Measurements from ENCODE around the gene AEBP1.

Gene AEBP1

GRCh38 chr7:44142028-44142427 is 37.9 kb downstream of the AEBP1 start:
- TF ChIP-seq CTCF (IDR thresholded peaks at IDR 0.05; ENCODE audit: extremely low read depth, insufficient read depth, missing control alignments) = no peak
- in situ Hi-C loops (cut with MboI; ENCODE audit: low pct_unique_long_range_greater_than_20kb, low sequenced_read_pairs, unreplicated experiment) = no loop called here
- no peak for DNase-seq (ENCODE audit: low spot score)

GRCh38 chr7:44143646-44144250 is 39.6 kb downstream of the AEBP1 start:
- DNase-seq (ENCODE audit: low spot score) = no peak
- no peak for TF ChIP-seq CTCF (IDR thresholded peaks at IDR 0.05; ENCODE audit: extremely low read depth, insufficient read depth, missing control alignments)
- in situ Hi-C loops (cut with MboI; ENCODE audit: low pct_unique_long_range_greater_than_20kb, low sequenced_read_pairs, unreplicated experiment) = no loop called here

DNA sequence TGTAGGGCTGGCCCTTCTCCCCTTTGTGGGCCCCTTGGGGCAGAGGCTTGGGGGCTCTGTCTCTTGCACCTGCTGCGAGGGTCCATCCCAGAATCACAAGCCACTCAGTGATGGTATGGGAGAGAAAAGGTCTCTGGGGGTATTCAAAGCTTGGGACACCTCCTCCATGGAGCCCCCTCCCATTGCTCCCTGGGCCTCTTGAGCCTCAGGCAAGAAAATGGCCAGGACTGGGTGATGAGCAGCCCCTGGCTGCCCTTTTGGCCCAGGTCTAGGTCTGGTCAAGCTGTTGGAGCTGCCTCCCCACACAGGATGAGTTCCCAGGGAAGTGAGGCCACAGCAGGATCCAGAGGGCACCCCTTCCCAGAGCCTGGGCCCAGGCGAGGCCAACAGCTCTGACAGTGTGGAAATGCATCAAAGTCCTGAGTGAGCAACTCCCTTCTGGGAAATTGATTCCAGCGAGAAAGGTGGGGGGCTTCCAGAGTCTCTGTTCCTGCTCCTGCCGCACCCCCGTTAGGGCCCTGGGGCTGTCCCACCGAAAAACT is 40.4 kb downstream of the AEBP1 start:
- in situ Hi-C loops (cut with MboI; ENCODE audit: low pct_unique_long_range_greater_than_20kb, low sequenced_read_pairs, unreplicated experiment) = no loop called here
- no peak for TF ChIP-seq CTCF (IDR thresholded peaks at IDR 0.05; ENCODE audit: extremely low read depth, insufficient read depth, missing control alignments)
- DNase-seq (ENCODE audit: low spot score) = no peak

DNA sequence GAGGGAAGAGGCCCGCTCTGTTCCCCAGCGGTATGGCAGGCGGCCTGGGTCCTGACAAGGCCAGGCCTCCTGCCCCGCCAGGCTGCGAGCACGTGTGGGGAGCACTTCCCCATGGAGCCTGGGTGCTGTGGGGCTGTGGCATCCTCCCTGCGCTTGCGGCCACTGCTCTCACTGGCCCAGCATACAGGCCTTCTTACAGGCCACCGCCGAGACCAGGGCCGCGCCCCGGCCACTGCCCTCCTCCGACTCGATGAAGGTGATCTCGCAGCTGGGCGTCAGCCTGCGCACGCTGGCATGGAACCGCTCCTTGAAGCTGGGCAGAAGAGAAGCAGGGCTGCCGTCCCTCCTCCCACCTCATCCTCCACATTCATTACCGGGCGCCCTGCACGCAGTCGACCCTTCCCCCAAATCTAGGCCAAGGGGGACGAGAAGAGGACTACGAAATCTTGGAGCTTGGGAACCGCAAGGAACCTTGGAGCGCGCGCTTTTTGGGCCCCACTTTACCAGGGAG is 40.9 kb downstream of the AEBP1 start:
- DNase-seq (ENCODE audit: low spot score) = no peak
- TF ChIP-seq CTCF (IDR thresholded peaks at IDR 0.05; ENCODE audit: extremely low read depth, insufficient read depth, missing control alignments) = no peak
- in situ Hi-C loops (cut with MboI; ENCODE audit: low pct_unique_long_range_greater_than_20kb, low sequenced_read_pairs, unreplicated experiment) = no loop called here

DNA sequence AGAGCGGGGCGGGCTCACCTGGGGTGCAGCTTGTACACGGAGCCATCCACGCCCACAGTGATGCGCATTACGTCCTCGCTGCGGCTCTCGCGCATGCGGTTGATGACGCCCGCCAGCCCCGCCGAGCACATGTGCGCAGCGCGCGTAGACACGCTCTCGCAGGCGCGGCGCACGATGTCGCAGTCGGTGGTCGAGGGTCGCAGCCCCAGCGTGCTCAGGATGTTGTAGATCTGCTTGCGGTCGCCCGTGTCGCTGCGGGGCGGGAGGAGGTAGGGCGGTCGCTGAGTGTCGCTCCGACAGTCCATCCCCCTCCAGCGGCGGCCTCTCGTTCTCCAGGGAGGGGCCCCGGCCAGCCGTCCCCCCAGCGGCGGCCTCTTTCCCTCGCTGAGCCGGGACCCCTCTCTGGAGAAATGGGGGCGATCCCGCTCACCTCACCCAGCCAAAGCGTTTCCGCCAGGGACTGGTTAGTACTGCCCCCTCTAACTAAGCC is 41.4 kb downstream of the AEBP1 start:
- TF ChIP-seq CTCF (IDR thresholded peaks at IDR 0.05; ENCODE audit: extremely low read depth, insufficient read depth, missing control alignments) = no peak
- DNase-seq (ENCODE audit: low spot score) = no peak
- in situ Hi-C loops (cut with MboI; ENCODE audit: low pct_unique_long_range_greater_than_20kb, low sequenced_read_pairs, unreplicated experiment) = no loop called here

DNA sequence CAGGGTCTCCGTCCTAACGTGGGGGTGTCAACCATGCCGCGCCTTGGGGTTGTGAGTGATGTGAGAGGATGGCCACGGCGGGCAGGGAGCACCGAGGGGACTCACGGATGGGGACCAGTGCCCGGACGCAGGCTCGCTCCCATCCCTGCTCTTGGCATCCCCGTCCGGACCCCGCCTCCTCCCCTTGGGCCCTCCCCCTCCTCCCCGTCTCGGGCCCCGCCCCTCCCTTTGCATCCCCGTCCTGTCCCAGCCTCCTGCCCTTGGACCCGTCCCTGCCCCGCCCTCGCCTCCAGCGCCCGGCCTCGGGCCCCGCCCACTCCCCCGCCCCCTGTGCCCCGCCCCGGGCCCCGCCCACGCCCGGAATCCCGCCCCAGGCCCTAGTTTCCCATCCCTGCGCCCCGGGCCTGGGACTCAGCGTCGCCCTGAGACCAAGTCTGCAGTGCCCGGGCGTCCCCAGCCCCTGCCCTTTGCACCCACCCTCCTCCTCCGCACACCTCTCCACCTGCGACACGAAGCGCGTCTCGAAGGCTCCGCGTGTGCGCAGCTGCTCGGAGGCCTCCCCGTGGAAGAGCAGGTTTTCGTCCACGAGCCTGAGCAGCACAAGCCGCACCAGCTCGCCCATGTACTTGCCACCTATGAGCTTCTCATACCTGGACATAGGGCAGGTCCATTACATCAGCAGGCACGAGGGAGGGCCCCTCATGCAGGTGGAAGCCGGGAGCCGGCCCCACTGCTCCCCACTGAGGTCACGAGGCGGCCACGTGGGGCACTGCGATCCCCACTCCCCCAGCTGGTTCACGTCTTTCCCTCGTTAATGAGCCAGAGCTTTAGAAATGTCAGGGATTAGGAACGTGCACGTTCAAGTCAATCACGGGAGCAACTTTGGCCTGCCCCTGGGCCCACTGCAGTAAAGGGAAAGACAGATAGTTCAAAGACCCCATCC is 42.1 kb downstream of the AEBP1 start:
- in situ Hi-C loops (cut with MboI; ENCODE audit: low pct_unique_long_range_greater_than_20kb, low sequenced_read_pairs, unreplicated experiment) = no loop called here
- no peak for TF ChIP-seq CTCF (IDR thresholded peaks at IDR 0.05; ENCODE audit: extremely low read depth, insufficient read depth, missing control alignments)
- DNase-seq (ENCODE audit: low spot score) = peak; percentile 88
